ENCODE data around the gene ADA.

ADA gene

DNA sequence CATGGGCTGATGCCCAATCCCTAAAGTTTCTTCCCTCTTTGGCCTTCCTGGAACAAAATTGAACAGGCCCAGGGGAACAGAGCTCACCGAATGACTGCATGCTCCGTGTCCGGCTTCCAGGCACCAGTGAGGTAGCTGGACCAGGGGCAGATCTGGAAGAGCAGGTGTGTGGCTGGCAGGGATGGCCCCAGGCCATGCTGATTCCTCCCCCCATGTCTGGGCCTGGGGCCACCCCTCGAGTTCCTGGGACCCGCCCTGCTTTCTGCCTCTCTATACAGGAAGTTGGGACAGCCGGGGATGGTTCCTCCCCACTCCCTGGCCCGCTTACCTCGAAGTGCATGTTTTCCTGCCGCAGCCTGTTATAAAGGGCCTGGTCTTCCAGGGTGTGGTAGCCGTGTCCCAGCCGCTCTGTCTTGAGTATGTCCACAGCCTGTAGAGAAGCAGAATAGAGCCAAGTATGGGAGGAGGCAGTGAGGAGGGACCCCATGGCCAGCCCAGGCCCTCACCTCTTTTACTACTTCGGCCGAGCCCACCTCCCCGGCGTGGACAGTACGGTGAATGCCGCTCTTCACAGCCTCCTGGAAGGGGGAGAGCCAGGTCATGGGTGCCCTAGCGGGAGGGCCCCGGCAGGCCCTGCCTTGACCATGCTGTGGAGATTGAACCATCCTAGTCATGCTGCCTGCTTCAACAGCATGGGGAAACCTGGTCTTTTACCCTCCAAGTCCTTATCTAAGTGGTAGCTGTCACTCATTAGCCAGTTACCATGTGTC, 28.8 kb downstream of the ADA start:
- no peak for DNase-seq

DNA sequence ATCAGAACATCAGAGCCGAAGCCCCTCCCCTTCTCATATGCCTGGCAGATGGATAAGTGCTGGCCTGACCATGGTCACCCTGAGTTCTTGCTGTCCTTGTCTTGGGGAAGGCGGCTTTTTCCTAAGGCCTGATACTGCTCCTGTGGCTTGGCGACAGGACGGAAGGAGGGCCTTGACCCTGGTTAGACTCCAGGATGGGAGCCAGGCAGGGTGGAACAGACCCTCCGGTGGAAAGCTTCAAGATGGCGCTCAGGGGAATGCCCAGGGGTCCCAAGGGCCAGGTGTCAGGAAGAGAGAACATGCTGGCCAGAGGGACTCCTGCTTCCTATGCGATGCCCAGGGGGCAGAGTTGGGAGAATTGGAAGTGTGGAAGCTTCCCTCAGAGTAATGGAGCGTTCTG, 29.6 kb downstream of the ADA start:
- no peak for DNase-seq

DNA sequence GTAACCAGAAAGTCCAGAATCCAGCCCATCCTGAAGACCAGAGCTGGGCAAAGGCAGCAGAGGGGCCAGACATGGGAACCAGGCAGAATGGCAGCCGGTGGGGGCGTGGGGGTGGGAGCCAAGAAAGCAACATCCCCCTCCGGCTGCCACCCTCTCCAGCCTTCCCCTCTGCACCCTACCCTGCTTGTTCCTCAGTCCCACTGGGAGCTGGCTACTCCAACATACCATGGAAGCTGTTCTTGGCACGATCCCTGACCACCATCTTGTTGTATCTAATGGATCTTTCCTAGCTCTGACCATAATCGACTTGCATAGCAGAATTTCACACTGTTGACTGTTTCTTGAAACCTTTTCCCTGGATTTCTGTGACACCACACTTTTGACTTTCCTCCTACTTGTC, 30.2 kb downstream of the ADA start:
- DNase-seq = no peak

DNA sequence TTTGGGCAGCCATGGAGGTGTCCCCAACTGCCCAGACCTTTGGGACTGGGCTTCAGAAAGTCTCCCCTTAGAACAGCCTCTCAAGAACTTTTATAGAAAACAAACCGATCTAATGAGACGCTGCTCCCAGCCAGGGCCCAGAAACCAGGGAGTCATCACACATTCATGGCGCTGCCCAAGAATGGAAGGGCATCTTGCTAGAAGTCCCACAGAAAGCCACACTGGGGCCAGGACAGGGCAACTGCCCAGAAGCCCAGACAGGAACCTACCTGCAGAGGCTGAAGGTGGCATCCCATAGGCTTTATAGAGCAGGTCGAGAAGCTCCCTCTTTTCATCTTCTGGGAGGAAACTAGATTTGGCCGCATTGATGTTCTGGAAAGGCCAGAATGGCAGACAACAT, 31.5 kb downstream of the ADA start:
- no peak for DNase-seq

DNA sequence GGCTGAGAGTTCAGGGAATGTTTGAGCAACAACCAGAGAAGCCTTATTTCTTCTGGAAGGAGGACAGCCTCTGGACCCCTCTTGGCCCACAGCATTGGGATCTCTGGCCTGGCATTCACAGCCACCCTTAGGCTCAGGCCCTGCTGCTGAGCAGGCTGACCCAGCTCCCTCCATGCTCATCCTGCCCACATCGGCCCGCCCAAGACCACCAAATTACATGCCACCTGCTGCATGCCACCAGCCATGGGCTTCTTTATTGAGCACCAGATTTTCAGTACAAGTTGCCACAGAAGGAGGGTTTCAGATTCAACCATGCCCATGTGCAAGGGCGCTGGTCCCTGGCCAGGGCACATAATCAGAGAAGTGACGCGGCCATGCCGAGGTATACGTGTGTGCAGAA, 32.2 kb downstream of the ADA start:
- no peak for DNase-seq

DNA sequence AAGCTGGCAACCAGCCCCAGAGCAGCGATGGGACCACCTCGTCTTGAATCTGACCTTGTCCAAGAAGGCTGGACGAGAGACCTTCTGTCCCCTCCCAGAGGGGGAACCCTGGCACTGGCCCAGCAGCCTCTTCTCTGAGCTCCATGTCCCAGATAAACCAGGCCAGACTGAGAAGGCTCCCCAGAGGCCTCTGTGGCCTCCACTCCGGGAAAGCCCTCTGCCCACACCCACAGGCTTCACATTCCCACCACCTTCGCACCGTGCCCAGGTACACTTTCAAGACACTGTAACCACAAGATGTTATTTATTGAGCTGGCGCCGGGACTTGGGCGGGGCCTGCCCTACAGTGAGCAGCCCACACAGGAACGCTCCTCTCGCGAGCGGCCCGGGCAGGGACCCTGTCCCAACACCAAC, 33.2 kb downstream of the ADA start:
- DNase-seq = no peak

DNA sequence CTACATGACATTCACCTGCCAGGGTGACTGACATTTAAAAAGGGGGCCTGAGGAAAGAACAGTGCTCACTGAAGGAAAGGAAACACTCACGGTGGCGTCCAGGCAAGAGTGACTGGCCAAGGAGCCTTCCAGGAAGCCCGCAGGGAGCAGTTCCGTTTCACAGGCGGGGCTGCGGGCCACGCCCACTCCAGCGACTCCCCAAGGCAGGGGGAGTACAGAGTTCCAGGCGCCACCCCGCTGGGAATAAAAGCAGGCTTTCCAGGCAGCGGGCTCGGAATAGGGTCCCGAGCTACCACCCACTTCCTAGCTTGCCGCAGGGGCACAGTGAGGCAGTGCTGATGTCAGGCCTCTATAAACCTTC, 34.9 kb downstream of the ADA start:
- DNase-seq = no peak

DNA sequence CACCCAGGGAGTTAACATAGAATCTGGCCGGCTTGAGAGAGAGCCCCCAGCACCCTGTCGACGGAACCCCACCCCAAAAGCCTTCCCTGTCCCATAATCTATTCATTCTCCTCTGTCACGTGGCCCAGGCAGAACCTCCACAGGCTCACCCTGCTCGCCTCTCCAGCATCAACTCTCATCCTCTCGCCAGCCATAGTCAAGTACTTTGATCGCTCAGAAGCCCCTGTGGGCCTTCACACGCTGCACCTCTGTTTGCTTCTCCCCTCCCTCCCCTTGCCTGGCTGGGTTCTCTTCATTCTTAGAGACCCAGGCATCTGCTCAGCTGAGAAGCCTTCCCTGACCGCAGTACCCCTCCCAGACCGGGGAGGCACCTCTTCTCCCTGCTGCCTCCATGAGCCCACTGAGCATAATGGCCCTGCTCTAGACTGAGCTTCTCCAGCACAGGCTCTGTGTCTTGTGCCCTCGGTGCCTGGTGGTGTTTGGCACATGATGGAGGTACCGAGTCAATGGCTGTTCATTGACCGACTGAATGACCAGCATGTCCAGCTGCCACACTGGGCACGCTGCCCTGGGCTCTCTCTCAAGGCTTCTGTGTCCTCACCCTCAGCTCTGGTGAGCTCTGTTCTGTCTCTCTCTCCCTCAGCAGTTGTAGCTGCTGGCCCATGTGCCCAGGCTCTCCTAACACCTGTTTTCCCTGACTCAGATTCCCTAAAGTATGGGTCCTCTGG, 35.5 kb downstream of the ADA start:
- no peak for DNase-seq

DNA sequence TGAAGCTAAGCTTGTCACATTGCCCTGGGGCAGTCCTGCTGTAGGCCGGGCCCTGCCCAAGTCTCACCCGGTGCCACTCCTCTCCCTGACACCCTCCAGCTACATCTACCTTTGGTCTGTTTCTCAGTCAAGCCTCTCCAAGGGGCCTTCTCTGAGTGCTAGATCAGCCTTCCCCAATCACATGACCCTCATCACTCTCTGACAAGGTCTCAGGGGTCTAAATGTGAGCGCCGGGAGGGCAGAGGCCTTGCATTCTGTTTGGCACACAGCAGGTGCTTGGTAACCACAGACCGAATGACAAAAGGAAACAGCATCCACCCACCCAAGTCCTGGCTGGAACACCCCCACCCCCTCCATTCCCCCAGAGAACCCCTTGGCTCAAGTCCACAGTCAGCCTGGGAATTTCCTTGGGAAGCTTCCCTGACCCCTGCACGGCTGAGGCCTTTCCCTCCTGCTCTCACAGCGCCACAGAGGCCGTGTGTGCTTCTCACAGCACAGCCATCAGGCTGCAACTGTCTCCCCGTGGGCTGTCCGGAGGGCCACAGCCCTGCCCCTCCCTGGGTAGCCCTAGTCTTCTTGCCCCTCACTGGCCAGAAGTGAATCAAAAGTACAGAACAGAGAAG, 36.2 kb downstream of the ADA start:
- no peak for DNase-seq

DNA sequence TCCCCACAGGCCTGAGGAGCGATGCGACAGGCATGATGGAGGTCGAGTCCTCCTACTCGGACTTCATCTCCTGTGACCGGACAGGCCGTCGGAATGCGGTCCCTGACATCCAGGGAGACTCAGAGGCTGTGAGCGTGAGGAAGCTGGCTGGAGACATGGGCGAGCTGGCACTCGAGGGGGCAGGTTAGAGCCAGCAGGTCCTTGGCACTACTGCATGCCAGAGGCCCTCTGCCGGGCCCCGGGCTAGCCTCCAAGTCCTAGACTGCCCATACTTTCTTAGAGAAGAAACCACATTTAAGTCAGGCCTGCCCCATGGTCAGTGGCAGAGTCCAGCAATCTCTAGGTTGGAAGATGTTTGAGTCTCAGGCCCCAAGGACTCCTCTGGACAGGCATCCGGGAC, 37.0 kb downstream of the ADA start:
- DNase-seq = no peak

DNA sequence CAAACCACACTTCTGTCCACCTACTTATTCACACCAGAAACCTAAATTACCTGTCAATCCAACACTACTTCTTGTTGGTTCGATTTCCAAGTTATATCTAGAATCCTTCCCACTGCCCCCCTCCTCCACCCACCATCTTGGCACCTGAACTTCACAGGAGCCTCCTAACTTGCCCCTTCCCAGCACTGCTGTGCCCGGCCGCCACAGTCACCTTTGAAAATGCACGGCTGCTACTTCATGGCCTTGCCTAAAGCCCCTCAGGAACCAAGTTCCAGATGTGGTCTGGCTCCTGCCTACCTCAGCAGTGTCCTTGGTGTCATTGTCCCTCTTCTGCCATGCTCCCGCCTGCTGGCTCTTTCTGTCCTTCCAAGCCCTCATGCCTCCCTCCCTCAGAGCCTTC, 37.9 kb downstream of the ADA start:
- DNase-seq = no peak

DNA sequence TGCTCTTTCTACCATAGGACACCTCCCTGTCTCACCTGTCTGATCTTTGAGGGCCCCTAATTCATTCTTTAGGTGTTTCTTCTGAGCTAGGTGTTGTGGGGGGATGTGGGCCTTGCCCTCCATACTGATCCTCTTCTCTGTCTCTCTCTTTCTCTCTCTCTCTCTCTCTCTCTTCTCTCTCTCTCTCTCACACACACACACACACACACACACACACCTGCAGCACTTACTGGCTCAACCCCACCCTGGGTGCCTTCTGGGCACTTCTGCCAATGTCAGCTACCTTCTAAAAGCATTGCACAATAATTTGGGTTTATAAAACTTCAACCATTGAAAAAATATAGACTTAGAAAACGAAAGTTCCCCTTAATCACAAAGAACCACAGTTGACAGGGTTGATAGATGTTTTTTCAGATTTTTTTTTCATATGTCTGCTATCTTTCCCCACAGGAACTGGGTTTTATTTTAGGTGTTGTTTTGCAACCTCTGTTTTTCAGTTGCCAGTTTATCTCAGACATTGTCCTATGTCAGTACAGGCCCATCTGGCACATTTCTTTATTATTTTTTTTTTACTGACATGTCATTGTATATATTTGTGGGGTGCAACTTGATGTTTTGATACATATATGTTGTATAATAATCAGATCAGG, 41.1 kb downstream of the ADA start:
- DNase-seq = no peak

DNA sequence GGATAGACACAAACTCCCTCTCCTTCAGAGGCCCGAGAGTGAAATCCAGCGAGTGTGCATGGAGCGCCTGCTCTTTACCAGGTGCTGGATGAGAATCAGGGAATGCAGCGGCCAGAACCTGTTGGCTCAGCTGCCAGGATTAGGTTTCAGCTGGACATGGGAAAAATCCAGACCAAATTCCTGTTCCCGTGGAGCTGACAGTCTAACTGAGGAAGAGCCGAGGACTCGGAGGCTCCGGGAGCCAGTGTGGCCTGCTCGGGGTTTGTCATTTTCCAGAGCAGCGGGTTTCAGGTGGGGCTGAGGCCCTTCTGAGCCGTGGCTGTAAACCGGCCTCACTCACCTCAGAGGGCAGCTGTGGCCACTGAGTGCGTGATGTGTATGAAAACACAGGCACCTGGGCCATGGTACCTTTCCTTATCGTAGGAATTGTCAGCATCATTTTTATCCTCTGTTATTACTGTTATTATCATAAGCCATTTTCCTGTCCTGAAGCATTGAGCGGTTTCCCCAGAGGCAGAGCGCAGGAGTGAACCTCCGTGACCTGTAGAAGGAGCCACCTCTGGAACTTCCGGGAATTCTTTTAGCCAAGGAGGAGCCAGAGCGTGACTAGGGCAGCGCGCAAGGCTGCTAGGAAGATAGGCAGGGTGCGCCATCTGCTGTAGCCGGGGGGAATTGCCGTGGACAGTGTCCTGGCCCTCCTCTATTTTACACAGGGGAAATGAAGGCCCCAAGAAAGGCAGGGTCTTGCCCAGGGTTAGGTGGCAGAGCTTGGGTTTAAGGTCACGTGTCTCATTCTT, 41.8 kb downstream of the ADA start:
- peak; percentile 82 for DNase-seq

DNA sequence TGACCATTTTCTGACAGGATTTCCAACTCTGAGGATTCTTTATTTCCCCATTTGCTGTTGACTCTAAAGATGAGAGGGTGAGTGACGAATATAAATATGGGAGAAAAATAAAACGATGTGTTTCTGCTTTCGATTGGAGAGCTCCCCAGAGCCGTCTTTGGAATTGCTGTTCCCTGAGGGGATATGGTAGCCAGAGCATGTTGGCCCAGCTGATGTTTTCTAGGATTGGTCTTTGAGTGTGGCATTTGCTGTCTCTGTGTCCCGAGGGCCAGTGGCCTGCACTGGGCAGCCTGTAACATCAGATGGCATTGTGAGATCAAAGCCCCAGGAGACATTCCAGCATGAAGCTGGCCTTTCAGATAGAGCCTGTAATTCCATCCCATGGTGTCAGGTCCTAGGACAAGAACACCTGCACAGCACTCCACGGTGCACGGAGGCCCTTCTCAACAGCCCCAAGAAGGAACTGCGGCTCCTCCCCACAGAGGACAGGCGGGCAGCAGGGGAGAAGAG, 42.4 kb downstream of the ADA start:
- no peak for DNase-seq

DNA sequence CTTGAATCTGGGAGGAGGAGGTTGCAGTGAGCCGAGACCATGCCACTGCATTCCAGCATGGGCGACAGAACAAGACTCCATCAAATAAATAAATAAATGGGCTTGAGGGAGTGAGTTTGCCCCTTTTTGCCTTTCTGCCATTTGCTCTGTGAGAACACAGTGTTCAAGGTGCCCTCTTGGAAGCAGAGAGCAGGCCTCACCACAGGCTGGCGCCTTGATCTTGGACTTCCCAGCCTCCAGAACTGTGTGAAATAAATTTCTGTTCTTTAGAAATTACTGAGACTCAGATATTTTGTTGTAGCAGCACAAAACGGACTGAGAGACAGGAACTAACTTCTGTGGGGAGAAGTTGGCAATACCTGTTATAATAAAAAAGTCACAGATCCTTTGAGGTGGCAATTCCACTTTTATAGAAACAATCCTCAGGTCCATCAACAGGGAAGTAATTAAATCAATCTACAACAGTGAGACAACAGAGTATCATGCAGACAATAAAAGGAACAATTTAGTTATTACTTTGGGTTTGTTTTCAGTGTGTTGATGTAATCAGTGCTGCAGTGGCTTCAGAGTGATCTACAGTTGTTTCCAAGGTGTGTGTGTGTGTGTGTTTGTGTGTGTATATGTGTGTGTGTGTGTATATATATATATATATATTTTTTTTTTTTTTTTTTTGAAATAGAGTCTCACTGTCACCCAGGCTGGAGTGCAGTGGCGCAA, 44.6 kb downstream of the ADA start:
- DNase-seq = no peak

DNA sequence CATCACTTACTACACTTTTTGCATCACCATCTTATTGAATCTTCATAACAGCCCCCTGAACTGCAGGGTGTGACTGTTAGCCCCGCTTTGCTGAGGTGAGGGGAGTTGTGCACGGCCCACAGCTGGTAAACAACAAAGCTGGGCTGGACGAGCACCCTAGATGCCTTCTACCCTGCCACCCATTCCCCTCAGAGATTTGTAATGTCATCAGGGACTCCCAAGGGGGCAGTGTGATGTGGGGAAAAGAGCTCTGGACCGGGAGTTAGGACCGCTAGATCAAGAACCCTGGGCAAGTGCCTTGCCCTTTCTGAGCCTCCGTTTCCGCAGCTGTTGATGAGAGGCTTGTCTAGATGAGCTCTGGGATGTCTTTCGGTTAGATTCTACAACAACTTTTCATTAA, 48.2 kb downstream of the ADA start:
- no peak for DNase-seq

DNA sequence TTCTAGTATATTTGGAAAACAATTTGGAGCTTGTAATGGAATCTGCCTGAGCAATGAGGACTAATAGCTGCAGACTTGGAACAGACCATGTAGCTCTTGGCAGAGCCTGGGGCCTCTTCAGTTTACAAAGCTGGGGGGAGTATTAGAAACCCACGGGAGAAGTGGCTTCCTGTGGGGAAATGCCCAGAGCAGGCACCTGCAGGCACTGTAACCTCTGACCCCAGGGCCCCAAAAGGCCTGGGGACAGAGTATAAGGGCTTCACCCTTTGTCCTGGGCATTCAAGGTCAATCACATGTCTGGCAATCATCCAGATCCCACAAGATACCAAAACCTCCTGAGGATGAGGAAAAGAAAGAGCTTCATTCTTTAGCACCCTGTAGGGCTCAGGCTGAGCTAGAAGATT, 49.7 kb downstream of the ADA start:
- peak; percentile 56 for DNase-seq

DNA sequence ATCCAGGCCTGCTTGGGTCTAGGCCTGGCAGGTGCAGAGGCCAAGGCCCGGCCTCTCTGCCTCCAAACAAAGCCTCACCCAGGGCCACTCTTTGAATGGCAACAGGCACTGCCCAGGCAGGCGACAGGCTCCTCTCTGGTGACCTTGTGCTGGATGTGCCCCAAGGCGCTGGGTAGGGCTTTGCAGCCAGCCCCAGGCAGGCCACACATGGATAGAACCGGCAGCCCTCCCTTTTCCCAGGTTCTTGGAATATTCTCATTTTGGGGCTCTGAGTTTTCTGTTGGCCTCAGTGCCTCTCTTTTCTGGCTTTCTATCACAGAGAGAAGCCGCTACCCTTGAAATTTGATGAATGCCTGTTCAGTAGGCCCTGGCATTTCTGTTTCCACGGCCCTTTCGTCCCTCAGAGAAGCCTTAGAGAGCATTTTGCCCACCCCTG, 50.2 kb downstream of the ADA start:
- DNase-seq = no peak

DNA sequence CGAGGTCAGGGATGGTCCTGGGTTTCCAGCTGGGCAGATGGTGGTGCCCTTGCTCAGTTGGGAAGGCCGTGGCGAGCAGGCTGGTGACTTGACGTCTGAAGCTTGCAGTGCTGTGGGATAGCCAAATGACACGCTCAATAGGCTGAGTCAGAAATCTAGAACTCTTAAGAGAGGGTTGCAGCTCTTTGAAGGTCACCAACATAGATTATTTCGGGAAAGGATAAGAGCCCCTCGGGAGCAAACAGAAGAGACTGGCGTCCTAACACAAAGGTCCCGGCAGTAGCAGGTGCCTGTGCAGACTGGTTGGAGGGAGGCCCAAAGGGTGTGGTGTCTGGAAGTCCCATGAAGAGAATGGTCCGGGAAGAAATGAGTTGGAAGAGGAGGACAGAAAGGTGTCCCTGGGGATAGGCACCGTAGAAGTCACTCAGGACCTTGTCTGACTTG, 50.7 kb downstream of the ADA start:
- no peak for DNase-seq

DNA sequence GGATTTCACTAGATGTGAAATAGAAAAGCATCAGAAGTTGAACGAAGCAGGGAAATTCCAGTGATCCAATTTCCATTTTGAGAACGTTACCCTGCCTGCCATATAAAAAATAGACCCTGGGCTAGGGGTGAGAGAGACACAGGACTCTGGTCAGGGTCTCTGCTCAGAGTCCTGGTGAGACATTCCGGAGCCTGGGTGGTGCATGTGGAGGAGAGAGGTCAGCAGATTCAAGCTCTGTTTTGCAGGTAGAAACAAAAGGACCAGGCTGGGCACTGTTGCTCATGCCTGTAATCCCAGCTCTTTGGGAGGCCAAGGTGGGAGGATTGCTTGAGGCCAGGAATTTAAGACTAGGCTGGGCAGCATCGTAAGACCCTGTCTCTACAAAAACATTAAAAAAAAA, 51.2 kb downstream of the ADA start:
- DNase-seq = no peak

DNA sequence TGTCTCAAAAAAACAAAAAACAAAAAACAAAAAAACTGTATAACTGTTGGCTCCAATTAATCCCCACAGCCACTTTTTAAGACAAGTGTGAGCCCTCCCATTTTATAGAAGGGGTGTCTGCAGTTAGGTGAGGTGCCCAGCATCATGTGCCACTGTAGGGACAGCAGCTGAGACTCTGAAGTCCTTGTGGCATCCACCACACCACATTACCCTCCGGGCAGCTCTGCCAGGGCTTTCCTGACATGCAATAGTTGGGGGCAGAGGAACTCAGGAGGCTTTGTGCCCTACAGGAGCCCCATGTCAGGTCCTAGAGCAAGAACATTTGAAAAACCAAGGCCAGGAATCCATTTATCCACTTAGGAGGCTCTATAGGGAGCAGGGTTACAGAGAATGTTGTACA, 51.8 kb downstream of the ADA start:
- no peak for DNase-seq

Data from fibroblast of skin of abdomen (primary cell).